ENCODE data around the gene TENM4.

TENM4 gene

DNA sequence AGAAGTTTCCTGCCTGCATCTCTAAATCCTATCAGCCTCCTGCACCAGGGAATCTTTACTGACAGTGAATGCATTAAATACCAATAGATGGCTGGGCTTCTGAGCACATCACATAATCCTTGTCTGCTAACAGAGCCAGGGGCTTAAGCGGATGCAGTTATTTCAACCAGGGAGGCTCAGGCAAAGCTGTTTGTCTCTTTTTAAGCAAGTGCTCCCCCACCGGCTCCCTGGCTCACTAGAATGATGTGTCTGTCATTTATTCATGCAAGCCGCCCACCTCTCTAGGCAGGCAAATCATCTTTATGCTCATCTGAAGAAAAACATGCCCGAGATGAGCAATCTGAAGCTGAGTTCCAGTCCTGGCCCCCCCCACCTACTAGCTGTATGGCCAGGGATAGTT, 182.3 kb downstream of the TENM4 start:
- TF ChIP-seq, protein P1, sequence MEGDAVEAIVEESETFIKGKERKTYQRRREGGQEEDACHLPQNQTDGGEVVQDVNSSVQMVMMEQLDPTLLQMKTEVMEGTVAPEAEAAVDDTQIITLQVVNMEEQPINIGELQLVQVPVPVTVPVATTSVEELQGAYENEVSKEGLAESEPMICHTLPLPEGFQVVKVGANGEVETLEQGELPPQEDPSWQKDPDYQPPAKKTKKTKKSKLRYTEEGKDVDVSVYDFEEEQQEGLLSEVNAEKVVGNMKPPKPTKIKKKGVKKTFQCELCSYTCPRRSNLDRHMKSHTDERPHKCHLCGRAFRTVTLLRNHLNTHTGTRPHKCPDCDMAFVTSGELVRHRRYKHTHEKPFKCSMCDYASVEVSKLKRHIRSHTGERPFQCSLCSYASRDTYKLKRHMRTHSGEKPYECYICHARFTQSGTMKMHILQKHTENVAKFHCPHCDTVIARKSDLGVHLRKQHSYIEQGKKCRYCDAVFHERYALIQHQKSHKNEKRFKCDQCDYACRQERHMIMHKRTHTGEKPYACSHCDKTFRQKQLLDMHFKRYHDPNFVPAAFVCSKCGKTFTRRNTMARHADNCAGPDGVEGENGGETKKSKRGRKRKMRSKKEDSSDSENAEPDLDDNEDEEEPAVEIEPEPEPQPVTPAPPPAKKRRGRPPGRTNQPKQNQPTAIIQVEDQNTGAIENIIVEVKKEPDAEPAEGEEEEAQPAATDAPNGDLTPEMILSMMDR (IDR thresholded peaks at IDR 0.05; ENCODE audit: insufficient read depth, low read length, missing control alignments) = no peak
- CTCF ChIA-PET = interaction anchor here (0.8 to 1.2 kb wide), 2 partner anchors 9 to 236 kb away, joined by 3 to 4 read pairs; no protein-coding TSS in a partner anchor
- peak; percentile 37 for DNase-seq (ENCODE audit: low read depth, low spot score)
- POLR2A ChIA-PET = interaction anchor here (1.0 to 1.1 kb wide), 2 partner anchors 14 to 22 kb away, joined by 3 to 4 read pairs; no protein-coding TSS in a partner anchor
- no peak overlapping the region for H3K4me3 ChIP-seq (ENCODE audit: low read depth, low read length)

DNA sequence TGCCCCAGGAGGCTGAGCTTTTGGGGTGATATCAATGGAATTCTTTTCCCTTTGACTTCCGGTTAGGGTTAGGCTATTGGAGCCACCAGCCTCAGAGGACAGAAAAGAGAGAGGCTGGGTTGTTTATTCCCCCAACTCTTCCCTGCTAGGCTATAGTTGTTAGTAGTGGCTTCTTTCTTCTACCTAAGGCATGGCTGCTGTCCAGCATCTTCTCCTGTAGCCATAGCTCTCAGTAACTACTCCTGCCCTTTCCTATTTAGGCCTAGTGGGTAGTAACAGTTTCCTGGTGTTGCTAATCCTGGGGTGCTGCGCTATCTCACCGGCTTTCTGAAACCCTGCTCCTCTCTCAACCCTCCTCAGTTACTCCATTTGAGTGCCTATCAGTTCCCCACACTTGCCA, 184.9 kb downstream of the TENM4 start:
- CTCF ChIA-PET = interaction anchor here (1.2 to 1.4 kb wide), 2 partner anchors 11 to 610 kb away, joined by 3 read pairs; no protein-coding TSS in a partner anchor

DNA sequence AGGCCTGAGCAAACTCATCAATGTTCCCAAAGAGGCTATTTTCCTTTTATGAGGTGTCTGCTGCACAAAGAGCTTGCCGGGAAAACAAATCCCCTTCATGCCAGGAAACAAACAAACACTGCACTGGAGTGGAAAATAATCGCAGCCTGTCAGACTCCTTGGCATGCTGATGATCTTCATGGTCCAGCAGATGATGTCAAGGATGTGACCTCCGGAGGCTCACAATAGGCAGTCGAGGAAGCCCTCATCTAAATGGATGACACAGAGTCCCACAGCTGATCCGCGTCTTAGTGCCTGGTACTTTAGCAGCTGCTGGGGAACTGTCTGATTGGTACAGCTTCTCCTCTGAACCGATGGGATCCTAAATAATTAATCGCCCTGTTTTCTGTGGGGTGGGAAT, 187.6 kb downstream of the TENM4 start:
- CTCF ChIA-PET = no interaction called here
- no peak for DNase-seq (ENCODE audit: low read depth, low spot score)
- TF ChIP-seq, protein P1 (IDR thresholded peaks at IDR 0.05; ENCODE audit: insufficient read depth, low read length, missing control alignments) = no peak
- POLR2A ChIA-PET = no interaction called here
- no peak overlapping the region for H3K4me3 ChIP-seq (ENCODE audit: low read depth, low read length)

More for the DNA sequence above, 184.9 kb downstream of the TENM4 start:
- DNase-seq (ENCODE audit: low read depth, low spot score) = no peak
- H3K4me3 ChIP-seq (ENCODE audit: low read depth, low read length) = no peak overlapping the region
- TF ChIP-seq, protein P1 (IDR thresholded peaks at IDR 0.05; ENCODE audit: insufficient read depth, low read length, missing control alignments) = no peak
- POLR2A ChIA-PET = no interaction called here

DNA sequence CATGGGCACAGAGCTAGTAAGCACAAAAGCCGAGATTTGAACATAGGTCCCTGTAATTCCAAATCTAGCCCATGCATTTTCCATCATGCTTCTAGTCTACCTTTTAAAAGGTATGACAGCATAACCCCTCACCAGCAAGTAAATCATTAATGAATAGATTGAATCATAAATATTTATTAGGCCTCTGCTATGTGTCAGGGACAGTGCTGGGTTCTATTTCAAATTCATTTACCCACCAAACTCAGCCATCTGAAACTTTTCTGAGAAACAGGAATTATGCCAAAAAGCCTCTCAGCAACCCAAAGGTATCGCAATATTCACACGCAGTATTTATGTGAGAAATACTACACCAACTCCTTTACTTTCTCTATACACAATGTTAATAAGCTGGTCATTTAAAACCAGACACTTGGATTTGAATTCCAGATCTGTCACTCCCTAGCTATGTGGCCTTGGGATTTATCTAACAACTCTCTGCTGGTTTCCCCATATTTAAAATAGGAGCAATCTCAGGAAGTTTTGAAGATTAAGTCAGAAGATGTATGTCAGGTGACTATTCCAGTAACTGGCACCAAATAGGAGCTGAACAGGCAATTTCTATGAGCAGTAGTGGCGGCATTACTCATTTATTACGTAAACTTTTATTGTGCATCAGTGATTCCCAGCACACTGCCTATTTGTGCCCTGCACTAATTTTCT, 191.4 kb downstream of the TENM4 start:
- TF ChIP-seq, protein P1 (IDR thresholded peaks at IDR 0.05; ENCODE audit: insufficient read depth, low read length, missing control alignments) = no peak
- H3K4me3 ChIP-seq (ENCODE audit: low read depth, low read length) = no peak overlapping the region
- CTCF ChIA-PET = interaction anchor here (1.2 to 2.4 kb wide), 4 partner anchors 9 to 604 kb away, joined by 3 to 9 read pairs (median 4); no protein-coding TSS in a partner anchor
- POLR2A ChIA-PET = interaction anchor here (1.8 kb wide), 1 partner anchor 12 kb away, joined by 7 read pairs; no protein-coding TSS in a partner anchor
- DNase-seq (ENCODE audit: low read depth, low spot score) = peak; percentile 36

DNA sequence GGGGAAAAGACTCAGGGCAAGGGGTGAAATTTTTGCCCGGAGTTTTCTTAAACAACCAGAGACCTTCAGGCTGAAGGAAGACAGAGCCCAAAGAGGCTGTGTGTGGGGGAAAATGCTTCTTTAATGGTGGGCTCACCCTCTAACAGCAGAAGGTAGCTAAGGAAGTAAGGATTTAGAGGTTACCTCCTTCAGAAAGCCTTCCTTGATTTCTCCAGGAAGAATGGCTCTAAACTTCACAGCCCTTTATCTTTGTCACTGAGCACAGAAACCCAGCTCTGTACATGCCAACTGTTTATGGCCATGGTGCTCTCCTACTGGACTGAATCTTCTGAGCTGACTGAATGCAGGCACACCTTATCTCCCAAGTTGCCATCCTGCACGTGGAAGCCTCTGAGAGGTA, 196.0 kb downstream of the TENM4 start:
- DNase-seq (ENCODE audit: low read depth, low spot score) = no peak
- TF ChIP-seq, protein P1 (IDR thresholded peaks at IDR 0.05; ENCODE audit: insufficient read depth, low read length, missing control alignments) = no peak
- no peak overlapping the region for H3K4me3 ChIP-seq (ENCODE audit: low read depth, low read length)
- CTCF ChIA-PET = interaction anchor here (0.8 to 2.0 kb wide), 4 partner anchors 74 to 599 kb away, joined by 3 to 9 read pairs (median 4); no protein-coding TSS in a partner anchor
- POLR2A ChIA-PET = interaction anchor here (1.2 to 1.6 kb wide), 3 partner anchors 14 to 196 kb away, joined by 4 to 5 read pairs (median 5); partner anchors contain the start of gene TENM4

DNA sequence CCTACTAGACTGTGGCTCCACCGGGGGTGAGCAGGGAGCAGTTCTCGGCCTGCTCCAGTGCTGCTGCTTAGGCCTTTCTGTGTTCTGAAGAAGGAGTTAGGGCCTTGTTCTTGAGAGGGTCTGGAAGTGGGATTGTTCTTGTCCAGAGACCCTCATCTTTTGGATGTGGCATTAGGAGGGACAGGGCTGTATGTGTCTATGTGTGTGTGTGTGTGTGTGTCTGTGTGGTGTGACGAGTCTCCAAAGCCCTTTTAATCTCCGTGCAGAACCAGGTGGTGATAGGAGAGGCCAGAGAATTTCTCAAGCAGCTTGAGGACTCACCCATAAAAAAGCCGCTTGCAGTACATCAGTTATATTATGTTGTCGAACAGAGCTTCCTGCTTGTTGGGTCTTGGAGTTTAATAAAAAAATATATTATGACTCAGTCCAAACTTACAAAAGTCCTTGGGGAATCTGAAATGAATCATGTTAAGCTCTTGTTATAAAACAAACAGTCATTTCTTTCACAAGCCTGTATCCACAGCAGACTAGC, 196.5 kb downstream of the TENM4 start:
- DNase-seq (ENCODE audit: low read depth, low spot score) = peak; percentile 92
- POLR2A ChIA-PET = interaction anchor here (0.6 to 1.6 kb wide), 4 partner anchors 15 to 695 kb away, joined by 3 to 5 read pairs (median 4); partner anchors contain the start of gene TENM4

More for the DNA sequence above, 196.5 kb downstream of the TENM4 start:
- CTCF ChIA-PET = interaction anchor here (0.8 to 2.0 kb wide), 4 partner anchors 75 to 599 kb away, joined by 3 to 9 read pairs (median 4); no protein-coding TSS in a partner anchor
- H3K4me3 ChIP-seq (ENCODE audit: low read depth, low read length) = no peak overlapping the region
- TF ChIP-seq, protein P1 (IDR thresholded peaks at IDR 0.05; ENCODE audit: insufficient read depth, low read length, missing control alignments) = no peak
